Stimulated activated CD8-positive, alpha-beta memory T cell treated with anti-CD3 and anti-CD28 coated beads, Interleukin-7, amount 100 ng/mL, for 48 hours (primary cell): Measurements from ENCODE around the gene XAB2.

Experiments
- DNase-seq, 2 donors: peaks; one replicate each; pipeline ENCODE4 v3.0.0-alpha.2; 2020; ENCODE audit warnings: low read depth in 1 of 2; ENCODE audit errors: extremely low read depth in 1 of 2

XAB2 gene

GRCh38 chr19:7629347-7630054, at the start of gene XAB2, which contains the start of gene PET100:
Gene XAB2, minus strand, starts transcription at chr19:7629545. Its CDS starts 18 bp downstream, at chr19:7629527.
Gene PET100, plus strand, starts transcription at chr19:7629793. Its CDS starts 41 bp downstream, at chr19:7629834.
- peak; percentile 83 to 92 for DNase-seq

- DNase-seq = no peak
Measured at GRCh38 chr19:7677669-7678311, 48.4 kb upstream of the XAB2 start.

GRCh38 chr19:7676854-7677253, 47.5 kb upstream of the XAB2 start, which contains the start of gene MCEMP1:
Gene MCEMP1, plus strand, starts transcription at chr19:7677090. Its CDS starts 31 bp downstream, at chr19:7677121.
- DNase-seq = no peak

GRCh38 chr19:7676376-7676775, 47.0 kb upstream of the XAB2 start:
- DNase-seq = no peak

GRCh38 chr19:7674010-7675005, 45.0 kb upstream of the XAB2 start:
- DNase-seq = no peak

GRCh38 chr19:7672522-7672921, 43.2 kb upstream of the XAB2 start:
- no peak for DNase-seq

GRCh38 chr19:7670790-7671189, 41.4 kb upstream of the XAB2 start:
- no peak for DNase-seq

GRCh38 chr19:7670150-7670783, 40.9 kb upstream of the XAB2 start:
- no peak for DNase-seq

GRCh38 chr19:7669641-7670040, 40.3 kb upstream of the XAB2 start:
- DNase-seq = no peak

- no peak for DNase-seq
Measured at GRCh38 chr19:7668842-7669241, 39.5 kb upstream of the XAB2 start, which contains the start of gene RETN. Gene RETN, plus strand, starts transcription at chr19:7669049. Its CDS starts 278 bp downstream, at chr19:7669327.

GRCh38 chr19:7665076-7665475, 35.7 kb upstream of the XAB2 start:
- DNase-seq = no peak

GRCh38 chr19:7663706-7664105, 34.4 kb upstream of the XAB2 start:
- DNase-seq = no peak

GRCh38 chr19:7662657-7663056, 33.3 kb upstream of the XAB2 start:
- no peak for DNase-seq

GRCh38 chr19:7661744-7662538, 32.6 kb upstream of the XAB2 start:
- no peak for DNase-seq

- peak in 1 of 2 donors; percentile 35 for DNase-seq
Measured at GRCh38 chr19:7658219-7658686, 28.9 kb upstream of the XAB2 start.

GRCh38 chr19:7657131-7657751, 27.9 kb upstream of the XAB2 start:
- DNase-seq = peak in 1 of 2 donors; percentile 51

GRCh38 chr19:7655581-7655980, 26.2 kb upstream of the XAB2 start:
- DNase-seq = no peak

- no peak for DNase-seq
Measured at GRCh38 chr19:7654401-7654800, 25.1 kb upstream of the XAB2 start.

- peak in 1 of 2 donors; percentile 53 for DNase-seq
Measured at GRCh38 chr19:7652061-7652641, 22.8 kb upstream of the XAB2 start.
